Esophagus muscularis mucosa (tissue), 3 donors: ENCODE data around the gene PCDHGC5.

Experiments
- POLR2A ChIP-seq: fragments of 450-650 bp; IDR thresholded peaks from one replicate; pipeline ENCODE4 v1.6.1; 2017; ENCODE audit warnings: antibody characterized with exemption, moderate library complexity, mild to moderate bottlenecking, low read depth
- TF ChIP-seq, protein P1 (sequence below), 3 experiments: fragments of 200-600 bp in 2 of 3; fragments of 450-650 bp in 1 of 3; sonication (generic) in 2 of 3; IDR thresholded peaks; one replicate each; pipeline ENCODE4 v1.5.1; 2017 to 2019; ENCODE audit warnings: antibody characterized with exemption in 3 of 3, mild to moderate bottlenecking in 2 of 3, moderate library complexity in 1 of 3

DNA sequence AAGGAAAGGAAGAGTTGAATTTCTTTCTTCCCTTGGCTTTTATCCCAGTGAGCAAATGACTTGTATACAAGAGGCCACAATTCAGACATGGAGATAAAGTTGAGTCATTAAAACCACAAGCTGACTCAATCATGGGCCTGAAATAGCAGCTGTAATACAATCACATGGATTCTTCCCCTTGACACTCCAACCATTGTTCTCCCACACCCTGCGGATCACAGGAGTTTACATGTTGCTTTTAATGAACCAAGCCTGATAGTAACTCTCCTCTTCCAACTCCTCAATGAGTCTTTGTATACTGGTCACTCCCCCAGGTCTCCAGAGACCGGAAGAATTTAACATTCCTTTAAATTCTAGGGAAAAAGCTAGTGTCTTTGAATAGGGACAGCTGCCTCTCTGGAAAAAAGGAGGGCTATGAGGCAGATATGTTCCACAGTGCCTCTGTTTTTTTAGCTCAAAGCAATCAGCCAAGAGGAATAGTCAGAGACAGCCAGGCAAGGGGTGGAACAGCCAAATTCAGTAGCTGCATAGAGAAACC, 32.4 kb downstream of the PCDHGC5 start:
- TF ChIP-seq, protein P1, sequence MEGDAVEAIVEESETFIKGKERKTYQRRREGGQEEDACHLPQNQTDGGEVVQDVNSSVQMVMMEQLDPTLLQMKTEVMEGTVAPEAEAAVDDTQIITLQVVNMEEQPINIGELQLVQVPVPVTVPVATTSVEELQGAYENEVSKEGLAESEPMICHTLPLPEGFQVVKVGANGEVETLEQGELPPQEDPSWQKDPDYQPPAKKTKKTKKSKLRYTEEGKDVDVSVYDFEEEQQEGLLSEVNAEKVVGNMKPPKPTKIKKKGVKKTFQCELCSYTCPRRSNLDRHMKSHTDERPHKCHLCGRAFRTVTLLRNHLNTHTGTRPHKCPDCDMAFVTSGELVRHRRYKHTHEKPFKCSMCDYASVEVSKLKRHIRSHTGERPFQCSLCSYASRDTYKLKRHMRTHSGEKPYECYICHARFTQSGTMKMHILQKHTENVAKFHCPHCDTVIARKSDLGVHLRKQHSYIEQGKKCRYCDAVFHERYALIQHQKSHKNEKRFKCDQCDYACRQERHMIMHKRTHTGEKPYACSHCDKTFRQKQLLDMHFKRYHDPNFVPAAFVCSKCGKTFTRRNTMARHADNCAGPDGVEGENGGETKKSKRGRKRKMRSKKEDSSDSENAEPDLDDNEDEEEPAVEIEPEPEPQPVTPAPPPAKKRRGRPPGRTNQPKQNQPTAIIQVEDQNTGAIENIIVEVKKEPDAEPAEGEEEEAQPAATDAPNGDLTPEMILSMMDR (IDR thresholded peaks at IDR 0.05) = no peak
- no peak for TF ChIP-seq POLR2A
